ENCODE data around the gene SLC35G3.

DNA sequence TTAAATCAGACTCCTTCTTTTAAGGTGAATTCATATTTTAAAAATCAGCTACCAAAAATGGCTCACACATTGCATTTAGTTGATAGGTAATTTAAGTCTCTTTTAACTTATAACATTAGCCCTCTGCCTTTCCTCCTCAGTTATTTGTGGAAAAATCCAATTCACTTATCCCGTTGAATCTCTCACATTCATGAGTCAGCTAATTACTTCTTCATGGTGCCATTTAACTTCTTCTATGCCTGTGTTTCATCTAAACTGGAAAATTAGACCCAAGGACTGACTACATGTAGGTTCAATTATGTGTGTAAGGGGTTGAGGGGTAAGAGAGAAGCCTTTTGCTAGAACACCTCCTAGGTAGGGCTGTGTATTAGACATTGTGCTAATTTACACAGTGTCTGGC lies 30.2 kb upstream of the SLC35G3 start:
- no peak for TF ChIP-seq SIN3A (IDR thresholded peaks at IDR 0.05; ENCODE audit: borderline replicate concordance, insufficient read depth, low read depth, low read length)
- TF ChIP-seq, protein P1, sequence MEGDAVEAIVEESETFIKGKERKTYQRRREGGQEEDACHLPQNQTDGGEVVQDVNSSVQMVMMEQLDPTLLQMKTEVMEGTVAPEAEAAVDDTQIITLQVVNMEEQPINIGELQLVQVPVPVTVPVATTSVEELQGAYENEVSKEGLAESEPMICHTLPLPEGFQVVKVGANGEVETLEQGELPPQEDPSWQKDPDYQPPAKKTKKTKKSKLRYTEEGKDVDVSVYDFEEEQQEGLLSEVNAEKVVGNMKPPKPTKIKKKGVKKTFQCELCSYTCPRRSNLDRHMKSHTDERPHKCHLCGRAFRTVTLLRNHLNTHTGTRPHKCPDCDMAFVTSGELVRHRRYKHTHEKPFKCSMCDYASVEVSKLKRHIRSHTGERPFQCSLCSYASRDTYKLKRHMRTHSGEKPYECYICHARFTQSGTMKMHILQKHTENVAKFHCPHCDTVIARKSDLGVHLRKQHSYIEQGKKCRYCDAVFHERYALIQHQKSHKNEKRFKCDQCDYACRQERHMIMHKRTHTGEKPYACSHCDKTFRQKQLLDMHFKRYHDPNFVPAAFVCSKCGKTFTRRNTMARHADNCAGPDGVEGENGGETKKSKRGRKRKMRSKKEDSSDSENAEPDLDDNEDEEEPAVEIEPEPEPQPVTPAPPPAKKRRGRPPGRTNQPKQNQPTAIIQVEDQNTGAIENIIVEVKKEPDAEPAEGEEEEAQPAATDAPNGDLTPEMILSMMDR (IDR thresholded peaks at IDR 0.05): no peak
- no peak for TF ChIP-seq POLR2AphosphoS5 (IDR thresholded peaks at IDR 0.05; ENCODE audit: low read depth, low read length)

Data from Panc1 (cell line).